HTERT RPE-1 (cell line): ENCODE data around the gene GMPR2.

ENCODE experiments used
- in situ Hi-C: fragments of 300-500 bp; cut with MboI; formaldehyde crosslinking; loops from 4 replicates; pipeline ENCODE4 v1.14.3; 2020; ENCODE audit warnings: low sequenced_read_pairs

GMPR2 gene

GRCh38 chr14:24283796-24284460 lies 51.2 kb downstream of the GMPR2 start:
- in situ Hi-C loops, result no loop called here

DNA sequence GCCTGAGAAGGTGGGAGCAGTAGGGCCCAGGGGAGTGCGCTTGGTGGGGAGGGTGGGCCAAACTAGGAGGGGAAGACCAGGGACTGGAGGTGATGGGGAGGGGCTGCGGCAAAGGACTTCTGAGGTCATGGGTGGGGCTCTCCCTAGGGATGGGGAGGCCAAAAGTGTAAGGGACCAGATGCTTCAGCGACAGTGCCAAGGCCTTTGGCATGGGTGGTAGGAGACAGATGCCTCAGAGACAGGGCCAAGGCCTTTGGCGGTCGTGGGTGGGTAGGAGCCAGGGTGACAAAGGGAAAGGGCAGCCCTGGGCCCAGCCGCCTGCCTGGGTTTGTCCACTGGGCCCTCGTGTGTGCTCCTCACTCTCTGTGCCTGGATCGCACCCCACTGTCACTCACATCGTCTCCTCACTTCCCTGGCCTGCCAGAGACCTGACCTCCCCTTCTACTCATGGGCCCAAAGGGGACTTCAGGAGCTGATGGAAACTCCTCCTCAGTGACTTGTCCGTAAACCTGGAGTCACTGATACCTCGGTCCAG lies 51.8 kb downstream of the GMPR2 start:
- in situ Hi-C loops, result no loop called here

DNA sequence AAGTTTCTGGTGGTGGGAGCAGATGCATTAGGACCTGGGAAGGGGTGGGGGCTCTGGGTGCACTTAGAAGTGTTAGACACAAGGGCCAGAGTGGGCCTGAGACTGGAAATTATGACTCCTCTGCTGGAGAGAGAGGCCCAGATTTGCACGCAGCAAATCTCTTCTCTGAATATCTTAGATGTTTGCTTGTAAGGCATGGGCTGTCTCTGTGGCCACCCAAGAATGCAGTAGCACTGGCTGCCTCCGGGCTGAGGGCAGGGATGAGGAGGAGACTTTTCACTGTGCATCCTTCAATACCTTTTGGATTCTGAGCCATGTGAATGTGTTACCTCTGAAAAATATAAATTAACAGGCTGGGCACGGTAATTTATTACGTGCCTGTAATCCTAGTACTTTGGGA lies 52.6 kb downstream of the GMPR2 start:
- in situ Hi-C loops, result no loop called here

DNA sequence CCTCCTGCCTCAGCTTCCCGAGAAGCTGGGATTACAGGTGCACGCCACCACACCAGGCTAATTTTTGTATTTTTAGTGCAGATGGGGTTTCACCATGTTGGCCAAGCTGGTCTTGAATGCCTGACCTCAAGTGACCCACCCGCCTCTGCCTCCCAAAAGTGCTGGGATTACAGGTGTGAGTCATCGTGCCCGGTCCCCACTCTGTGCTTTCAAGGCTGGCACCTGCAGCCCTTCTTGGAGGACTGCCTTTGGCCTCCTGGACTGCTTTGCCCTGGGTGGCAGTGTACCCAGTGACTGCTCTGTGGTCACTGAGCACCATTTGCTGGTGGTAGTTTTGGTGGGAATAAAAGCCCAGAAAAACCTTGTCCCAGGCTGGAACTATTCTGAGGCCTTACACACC lies 54.3 kb downstream of the GMPR2 start:
- in situ Hi-C loops, result no loop called here
